Kidney tubule cell (primary cell): ENCODE data around the gene VPS25.

Source experiments
- DNase-seq: peaks from one replicate; pipeline ENCODE4 v3.0.0-alpha.2; 2018; ENCODE audit warnings: low spot score

VPS25 gene

GRCh38 chr17:42773290-42774035 is at the start of gene VPS25:
VPS25 (plus strand) TSS chr17:42773449; CDS start chr17:42773476, 27 bp downstream.
- DNase-seq: peak; percentile 89

DNA sequence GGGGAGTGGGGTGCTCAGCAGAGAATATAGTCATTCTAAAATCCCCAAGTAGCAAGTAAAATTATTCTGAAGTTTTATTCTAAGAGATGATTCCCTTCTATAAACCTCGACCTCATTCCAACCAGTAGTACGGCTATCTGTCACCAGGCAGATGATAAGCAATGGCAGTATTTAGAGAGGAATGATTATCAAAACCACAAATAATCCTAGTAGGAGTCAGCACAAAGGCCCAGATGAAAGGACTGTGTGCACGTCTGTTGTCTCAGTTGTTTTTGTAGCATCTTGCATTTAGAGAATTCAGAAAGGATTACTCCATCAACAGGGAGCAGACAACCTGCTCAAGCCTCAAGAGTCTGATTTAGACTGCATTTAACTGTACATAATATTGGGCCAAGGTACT is 49.6 kb upstream of the VPS25 start:
- no peak for DNase-seq

GRCh38 chr17:42725143-42725542 is 48.1 kb upstream of the VPS25 start:
- DNase-seq: no peak

DNA sequence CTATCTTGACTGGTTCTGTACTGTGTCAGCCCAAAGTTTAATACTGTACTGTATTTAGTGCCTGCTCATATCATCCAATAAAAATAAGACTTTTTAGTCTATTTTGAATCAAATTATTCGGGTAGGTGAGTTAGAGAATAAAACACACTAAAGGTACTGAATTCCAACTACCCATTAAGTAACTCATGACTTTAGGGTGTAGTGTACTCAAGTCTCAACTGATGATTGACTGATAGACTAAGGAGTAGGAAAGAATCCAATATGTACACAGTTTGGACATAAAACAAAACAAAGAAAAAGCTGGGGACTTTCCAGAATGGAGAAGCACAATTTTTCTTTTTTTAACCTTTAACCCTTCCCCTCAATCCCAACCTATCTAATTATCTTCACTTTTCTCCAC is 32.5 kb upstream of the VPS25 start:
- no peak for DNase-seq

DNA sequence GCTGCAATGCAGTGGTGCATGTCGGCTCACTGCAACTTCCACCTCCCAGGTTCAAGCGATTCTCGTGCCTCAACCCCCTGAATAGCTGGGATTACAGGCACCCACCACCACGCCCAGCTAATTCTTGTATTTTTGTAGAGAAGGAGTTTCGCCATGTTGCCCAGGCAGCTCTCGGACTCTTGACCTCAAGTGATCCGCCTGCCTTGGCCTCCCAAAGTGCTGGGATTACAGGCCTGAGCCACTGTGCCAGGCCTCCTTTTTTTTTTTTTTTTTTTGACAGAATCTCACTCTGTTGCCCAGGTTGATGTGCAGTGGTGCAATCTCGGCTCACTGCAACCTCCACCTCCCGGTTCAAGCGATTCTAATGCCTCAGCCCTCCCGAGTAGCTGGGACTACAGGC is 30.3 kb upstream of the VPS25 start:
- peak; percentile 9 for DNase-seq

GRCh38 chr17:42743595-42744282 is 29.5 kb upstream of the VPS25 start:
- no peak for DNase-seq

- peak; percentile 79 for DNase-seq
Observed at GRCh38 chr17:42744283-42744805, 28.9 kb upstream of the VPS25 start.

GRCh38 chr17:42744806-42745617 is 28.2 kb upstream of the VPS25 start, which contains the start of gene EZH1:
EZH1 (minus strand) TSS chr17:42745040; CDS start chr17:42728941, 16,099 bp downstream.
- DNase-seq: peak; percentile 92

DNA sequence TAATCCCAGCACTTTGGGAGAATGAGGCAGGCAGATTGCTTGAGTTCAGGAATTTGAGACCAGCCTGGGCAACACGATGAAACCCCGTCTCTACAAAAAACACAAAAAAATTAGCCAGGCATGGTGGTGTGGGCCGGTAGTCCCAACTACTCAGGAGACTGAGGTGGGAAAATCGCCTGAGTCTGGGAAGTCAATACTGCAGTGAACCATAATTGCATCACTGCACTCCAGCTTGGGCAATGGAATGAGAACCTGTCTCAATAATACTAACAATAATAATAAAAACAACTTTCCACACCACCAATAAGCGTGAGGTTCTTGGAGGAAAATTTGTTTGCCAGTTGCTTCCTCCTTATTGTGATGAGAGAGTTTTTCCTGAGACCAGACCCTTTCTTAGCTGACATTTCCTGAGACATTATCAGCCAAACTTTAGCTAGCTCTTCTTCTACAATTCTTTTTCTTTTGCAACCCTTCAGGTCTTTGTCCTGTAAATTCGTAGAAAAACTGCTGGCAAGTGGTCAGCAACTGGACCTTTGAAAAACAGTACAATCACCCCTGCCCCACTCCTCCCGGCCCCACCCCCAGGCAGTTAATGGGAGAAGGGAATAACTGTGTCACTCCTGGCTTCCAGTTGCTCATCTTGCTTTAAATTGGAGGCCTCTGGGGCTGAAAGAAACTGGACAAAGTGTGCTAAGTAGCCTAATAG is 24.9 kb upstream of the VPS25 start:
- DNase-seq: no peak

- DNase-seq: no peak
Observed at GRCh38 chr17:42748908-42749798, 24.1 kb upstream of the VPS25 start.

GRCh38 chr17:42750739-42751344 is 22.4 kb upstream of the VPS25 start:
- DNase-seq: no peak

DNA sequence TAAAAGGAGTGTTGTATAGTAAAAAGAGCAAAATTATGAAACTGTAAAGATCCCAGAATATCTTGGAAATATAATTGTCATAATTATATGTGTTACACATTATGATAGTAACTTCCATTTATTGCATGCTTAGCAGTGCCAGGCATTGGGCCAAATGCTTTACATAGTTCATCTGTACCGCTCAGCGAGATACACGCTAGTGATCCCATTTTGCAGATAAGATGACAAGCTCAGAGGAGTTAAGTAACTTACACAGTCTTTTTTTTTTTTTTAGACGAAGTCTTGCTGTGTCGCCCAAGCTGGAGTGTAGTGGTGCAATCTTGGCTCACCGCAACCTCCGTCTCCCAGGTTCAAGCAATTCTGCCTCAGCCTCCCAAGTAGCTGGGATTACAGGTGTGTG is 21.6 kb upstream of the VPS25 start:
- DNase-seq: no peak

- DNase-seq: peak; percentile 90
Observed at GRCh38 chr17:42754782-42755181, 18.5 kb upstream of the VPS25 start.

- no peak for DNase-seq
Observed at GRCh38 chr17:42759982-42760651, 13.1 kb upstream of the VPS25 start.

GRCh38 chr17:42760652-42761581 is 12.3 kb upstream of the VPS25 start, which contains the start of gene RAMP2:
RAMP2 (plus strand) TSS chr17:42761227; CDS start chr17:42761262, 35 bp downstream.
- DNase-seq: no peak

DNA sequence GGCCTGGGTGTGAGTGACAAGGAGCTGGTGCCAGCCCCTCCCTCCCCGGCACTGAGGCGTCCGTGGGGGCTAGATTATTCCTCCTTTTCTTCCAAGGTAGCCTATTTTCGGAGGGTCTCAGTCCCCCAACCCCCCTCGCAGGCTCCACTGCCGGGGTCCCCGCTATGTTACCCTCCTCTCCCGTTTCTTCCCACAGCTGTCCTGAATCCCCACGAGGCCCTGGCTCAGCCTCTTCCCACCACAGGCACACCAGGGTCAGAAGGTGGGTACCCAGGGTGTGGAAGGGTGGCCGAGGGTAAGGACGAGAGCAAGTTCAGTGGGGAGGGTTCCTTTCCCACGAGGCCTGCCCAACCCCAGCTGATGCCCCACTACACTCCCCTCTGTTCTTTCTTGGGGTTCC is 11.6 kb upstream of the VPS25 start:
- no peak for DNase-seq

DNA sequence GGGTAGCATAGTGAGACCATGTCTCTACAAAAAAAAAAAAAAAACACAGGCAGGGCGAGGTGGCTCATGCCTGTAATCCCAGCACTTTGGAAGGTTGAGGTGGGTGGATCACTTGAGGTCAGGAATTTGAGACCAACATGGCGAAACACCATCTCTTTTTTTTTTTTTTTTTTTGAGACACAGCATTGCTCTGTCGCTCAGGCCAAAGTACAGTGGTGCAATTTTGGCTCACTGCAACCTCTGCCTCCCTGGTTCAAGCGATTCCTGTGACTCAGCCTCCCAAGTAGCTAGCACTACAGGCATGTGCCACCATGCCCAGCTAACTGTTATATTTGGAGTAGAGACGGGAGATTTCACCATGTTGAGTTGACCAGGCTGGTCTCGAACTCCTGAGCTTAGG is 7.1 kb upstream of the VPS25 start:
- DNase-seq: no peak

- DNase-seq: no peak
Observed at GRCh38 chr17:42767512-42767911, 5.7 kb upstream of the VPS25 start.
